GM21529 (cell line): ENCODE results near the gene KIF16B.
"Not testable (repeated sequence)": the region's sequence is repeated elsewhere in the genome, so short reads cannot be mapped to it uniquely, and the experiment has no call there.

Experiments used
- ATAC-seq: cut with Tn5 transposase; IDR thresholded peaks from one replicate; pipeline ENCODE4 v1.9.1; 2021; ENCODE audit not compliant: unreplicated experiment

Gene KIF16B

GRCh38 chr20:16526433-16527380 is 46.5 kb downstream of the KIF16B start:
- ATAC-seq, result no peak

GRCh38 chr20:16522651-16523050 is 50.6 kb downstream of the KIF16B start:
- ATAC-seq, result not testable (repeated sequence)

- no peak for ATAC-seq
Measured at GRCh38 chr20:16520154-16520553, 53.1 kb downstream of the KIF16B start.

GRCh38 chr20:16519673-16520072 is 53.6 kb downstream of the KIF16B start:
- not testable (repeated sequence) for ATAC-seq

- ATAC-seq, result no peak
Measured at GRCh38 chr20:16518784-16519084, 54.5 kb downstream of the KIF16B start.

GRCh38 chr20:16517946-16518783 is 55.1 kb downstream of the KIF16B start:
- no peak for ATAC-seq

GRCh38 chr20:16516794-16517193 is 56.5 kb downstream of the KIF16B start:
- ATAC-seq, result no peak

- no peak for ATAC-seq
Measured at GRCh38 chr20:16515046-16515445, 58.2 kb downstream of the KIF16B start.

- no peak for ATAC-seq
Measured at GRCh38 chr20:16514140-16514539, 59.1 kb downstream of the KIF16B start.

- peak; percentile 85 for ATAC-seq
Measured at GRCh38 chr20:16505894-16506293, 67.4 kb downstream of the KIF16B start.

GRCh38 chr20:16501301-16501700 is 71.9 kb downstream of the KIF16B start:
- ATAC-seq, result no peak

GRCh38 chr20:16500197-16500596 is 73.1 kb downstream of the KIF16B start:
- no peak for ATAC-seq

- ATAC-seq, result no peak
Measured at GRCh38 chr20:16498526-16499253, 74.6 kb downstream of the KIF16B start.

- ATAC-seq, result no peak
Measured at GRCh38 chr20:16497896-16498295, 75.4 kb downstream of the KIF16B start.

- ATAC-seq, result no peak
Measured at GRCh38 chr20:16493486-16493885, 79.8 kb downstream of the KIF16B start.

- ATAC-seq, result no peak
Measured at GRCh38 chr20:16491294-16491905, 81.8 kb downstream of the KIF16B start.

GRCh38 chr20:16490696-16491095 is 82.6 kb downstream of the KIF16B start:
- no peak for ATAC-seq

GRCh38 chr20:16488616-16489015 is 84.6 kb downstream of the KIF16B start:
- no peak for ATAC-seq

- ATAC-seq, result no peak
Measured at GRCh38 chr20:16488086-16488485, 85.2 kb downstream of the KIF16B start.

- ATAC-seq, result no peak
Measured at GRCh38 chr20:16486532-16486931, 86.7 kb downstream of the KIF16B start.

- no peak for ATAC-seq
Measured at GRCh38 chr20:16485401-16485800, 87.8 kb downstream of the KIF16B start.
